NCI-H187 treated with DMSO at 0.1 percent for 48 hours (cell line): ENCODE results near the gene TEX38.
"Not testable (repeated sequence)": the region's sequence is repeated elsewhere in the genome, so short reads cannot be mapped to it uniquely, and the experiment has no call there.

Source experiments
- DNase-seq: peaks from one replicate; lab custom pipeline; 2025; lab: John Stamatoyannopoulos, UW

Gene TEX38

DNA sequence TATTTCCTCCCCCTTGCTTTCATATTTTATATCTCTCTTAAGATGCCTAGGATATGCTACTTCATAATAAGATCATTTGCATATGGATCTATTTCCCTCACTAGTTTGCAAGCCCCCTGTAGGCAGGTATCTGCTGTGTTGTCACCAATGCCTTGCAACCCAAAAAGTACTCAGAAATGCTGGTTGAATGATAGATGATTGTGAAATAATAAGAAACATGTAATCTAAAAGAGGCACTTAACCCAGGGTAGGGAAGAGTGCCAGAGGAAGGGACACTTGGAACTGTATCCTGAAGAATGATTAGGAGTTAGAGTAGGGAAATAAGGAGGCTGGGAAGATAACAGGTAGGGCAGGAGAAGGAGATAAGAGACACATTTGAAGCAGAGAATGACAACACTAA, 15.8 kb upstream of the TEX38 start:
- DNase-seq, result no peak

- no peak for DNase-seq
Measured at GRCh38 chr1:46656643-46657042, 15.0 kb upstream of the TEX38 start.

DNA sequence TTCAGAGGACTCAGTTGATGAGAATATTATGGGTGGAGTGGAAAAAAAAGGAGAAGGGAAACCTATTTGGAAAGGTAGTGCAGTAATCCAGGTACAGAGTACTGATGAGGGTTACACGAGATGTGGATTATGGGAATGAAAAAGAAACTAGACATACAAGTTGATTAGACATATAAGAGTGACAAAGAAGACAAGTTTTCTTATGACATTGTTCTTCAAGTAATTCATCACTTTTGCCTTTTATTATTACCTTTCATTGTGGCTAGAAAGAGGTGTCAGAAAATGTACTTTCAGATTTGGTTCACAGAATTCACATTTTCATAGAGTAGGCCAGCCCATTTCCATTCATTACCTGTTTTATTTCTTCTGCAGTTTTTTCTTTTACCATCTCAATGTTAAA, 13.9 kb upstream of the TEX38 start:
- DNase-seq, result no peak

- no peak for DNase-seq
Measured at GRCh38 chr1:46659307-46659870, 12.3 kb upstream of the TEX38 start.

- DNase-seq, result not testable (repeated sequence)
Measured at GRCh38 chr1:46660116-46660515, 11.5 kb upstream of the TEX38 start.

DNA sequence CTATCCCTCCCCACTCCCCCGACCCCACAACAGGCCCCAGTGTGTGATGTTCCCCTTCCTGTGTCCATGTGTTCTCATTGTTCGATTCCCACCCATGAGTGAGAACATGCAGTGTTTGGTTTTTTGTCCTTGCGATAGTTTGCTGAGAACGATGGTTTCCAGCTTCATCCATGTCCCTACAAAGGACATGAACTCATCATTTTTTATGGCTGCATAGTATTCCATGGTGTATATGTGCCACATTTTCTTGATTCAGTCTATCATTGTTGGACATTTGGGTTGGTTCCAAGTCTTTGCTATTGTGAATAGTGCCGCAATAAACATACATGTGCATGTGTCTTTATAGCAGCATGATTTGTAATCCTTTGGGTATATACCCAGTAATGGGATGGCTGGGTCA, 8.7 kb upstream of the TEX38 start:
- not testable (repeated sequence) for DNase-seq

DNA sequence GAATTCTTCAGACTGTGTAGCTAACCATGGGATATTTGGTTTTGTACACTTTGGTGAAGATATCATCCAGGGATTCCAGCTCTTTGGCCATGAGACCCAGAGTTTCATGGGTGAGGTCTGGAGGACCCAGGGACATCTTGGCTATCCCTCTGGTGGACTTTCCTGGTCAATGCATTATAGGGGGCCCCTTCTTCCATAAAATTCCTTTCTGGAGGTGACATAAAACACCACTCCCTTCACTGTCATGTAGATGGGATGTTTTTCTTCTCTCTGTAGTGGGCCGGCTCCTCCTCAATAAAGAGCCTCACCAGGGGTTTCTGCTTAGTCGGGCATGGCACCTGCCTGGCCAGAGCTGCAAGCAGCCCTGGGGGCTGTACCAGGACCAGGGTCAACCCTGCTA, 5.7 kb upstream of the TEX38 start:
- no peak for DNase-seq

DNA sequence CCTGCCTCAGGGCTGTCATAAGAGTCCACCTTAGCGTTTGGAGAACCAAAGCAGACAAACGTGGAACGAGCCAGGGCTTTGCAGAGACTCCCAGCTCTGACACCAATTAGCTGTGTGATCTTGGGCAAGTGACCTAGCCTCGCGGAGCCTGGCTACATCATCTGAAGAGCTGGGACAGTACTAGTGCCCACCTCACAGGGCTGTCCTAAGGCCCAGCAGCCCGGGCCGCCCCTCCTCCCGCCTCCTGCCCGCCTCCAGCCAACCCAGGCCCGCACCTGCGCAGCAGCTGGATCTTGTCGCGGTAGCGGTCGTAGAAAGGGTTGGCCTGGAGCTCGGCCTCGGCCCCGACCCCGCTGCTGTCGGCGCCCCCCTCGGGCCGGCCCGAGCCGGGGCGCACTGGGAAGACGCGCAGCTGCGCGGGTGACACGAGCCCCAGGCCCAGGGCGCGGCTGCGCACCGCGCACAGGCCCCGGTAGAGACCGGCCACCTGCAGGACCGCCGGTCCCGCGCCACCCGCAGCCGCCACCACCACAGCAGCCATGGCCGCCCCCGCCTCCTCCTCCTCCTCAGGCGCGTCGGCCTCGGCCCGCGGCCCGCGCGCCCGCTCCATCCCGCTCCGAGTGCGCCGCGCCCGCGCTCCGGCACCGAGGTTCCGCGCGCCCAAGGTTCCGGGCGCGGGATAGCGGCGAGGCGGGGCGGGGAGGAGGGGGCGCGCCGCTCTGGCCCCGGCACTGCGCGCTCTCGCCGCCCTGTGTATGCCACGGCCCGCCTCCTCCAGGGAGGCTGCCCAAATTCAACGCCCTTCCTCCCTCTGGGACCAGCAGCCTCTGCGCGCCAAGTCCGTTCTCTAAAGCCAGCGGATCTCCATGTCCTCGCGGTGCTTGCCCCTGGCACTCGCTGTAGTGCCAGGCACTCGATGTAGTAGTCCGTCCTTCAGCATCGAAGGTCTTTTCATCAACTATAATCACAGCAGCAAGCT, 3.6 kb upstream of the TEX38 start, which contains the start of gene ATPAF1:
TSS of gene ATPAF1 (minus strand) at position 583 of the 979 bp plus-strand sequence. CDS start at position 541, 42 bp downstream.
- no peak for DNase-seq

- DNase-seq, result no peak
Measured at GRCh38 chr1:46670134-46670533, 1.5 kb upstream of the TEX38 start.

DNA sequence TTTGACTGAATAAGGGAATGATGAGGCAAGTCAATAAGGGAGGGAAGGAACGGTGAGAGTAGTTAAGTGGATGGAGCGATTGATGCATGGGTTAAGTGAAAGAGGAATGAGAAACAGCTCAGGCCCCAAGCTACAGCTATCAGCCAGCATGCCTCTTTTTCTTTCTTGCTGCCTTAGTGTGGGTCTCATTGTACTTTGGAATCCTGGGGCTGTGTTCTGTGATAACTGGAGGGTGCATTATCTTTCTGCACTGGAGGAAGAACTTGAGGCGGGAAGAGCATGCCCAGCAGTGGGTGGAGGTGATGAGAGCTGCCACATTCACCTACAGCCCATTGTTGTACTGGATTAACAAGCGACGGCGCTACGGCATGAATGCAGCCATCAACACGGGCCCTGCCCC, 1.0 kb downstream of the TEX38 start:
- DNase-seq, result no peak

DNA sequence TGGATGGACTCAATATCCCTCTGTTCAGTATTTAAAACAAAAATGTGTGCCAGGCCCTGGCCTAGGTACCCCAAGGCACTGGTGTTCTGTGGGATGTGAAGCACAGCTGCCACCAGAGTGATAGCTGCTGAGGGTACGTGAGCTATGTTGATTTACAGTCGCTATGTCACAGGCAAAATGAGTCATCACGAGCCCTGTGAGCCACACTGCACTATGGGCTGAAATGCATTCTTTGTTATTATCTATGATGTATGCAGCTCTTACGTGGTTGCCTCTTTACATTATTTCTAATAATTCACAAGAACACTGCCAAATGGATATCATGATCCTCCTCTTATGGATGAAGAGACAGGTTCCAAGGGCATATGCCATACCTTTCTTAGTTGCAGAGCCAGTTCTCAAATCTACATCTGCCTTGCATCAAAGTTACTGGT, 2.1 kb downstream of the TEX38 start:
- no peak for DNase-seq

GRCh38 chr1:46675549-46676314, 4.1 kb downstream of the TEX38 start:
- no peak for DNase-seq

- no peak for DNase-seq
Measured at GRCh38 chr1:46676531-46676930, 4.9 kb downstream of the TEX38 start.

DNA sequence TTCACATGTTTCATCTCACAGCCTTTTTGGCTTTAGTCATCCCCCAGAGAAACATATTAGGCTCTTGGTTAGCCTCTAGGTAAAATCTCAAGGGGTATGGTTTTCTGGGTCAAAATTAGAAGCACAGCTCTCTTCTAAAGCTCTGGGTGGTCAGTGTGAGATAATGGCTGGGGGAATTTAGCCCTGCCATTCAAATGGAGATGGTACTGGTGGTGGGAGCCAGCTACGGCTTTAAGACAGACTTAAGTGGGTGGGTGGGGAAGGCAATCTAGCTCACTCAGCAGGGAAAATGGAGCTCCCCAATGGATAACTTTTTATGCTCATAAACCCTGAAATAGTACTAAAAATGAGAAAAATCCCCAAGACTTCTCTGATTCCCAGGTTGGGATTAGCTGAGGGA, 5.7 kb downstream of the TEX38 start:
- no peak for DNase-seq

- DNase-seq, result no peak
Measured at GRCh38 chr1:46679789-46680573, 8.3 kb downstream of the TEX38 start.

GRCh38 chr1:46681333-46682034, 9.8 kb downstream of the TEX38 start:
- no peak for DNase-seq

DNA sequence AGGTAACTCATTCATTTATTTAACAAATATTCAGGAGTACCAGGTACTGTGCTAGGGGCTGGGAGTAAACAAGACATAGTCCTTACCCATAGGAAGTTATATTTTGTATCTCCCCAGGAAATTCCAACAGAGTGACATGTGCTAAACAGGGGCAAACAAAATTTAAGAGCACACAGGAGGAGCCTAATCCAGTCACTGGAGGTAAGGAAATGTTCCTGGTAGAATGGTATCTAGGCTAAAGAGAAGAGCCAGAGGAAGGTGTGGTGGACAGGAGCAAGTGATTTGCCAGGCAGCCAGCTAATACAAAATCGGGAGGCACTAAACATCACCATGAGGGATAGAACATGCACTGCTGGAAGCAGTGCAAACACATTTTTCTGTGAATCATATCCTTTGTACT, 10.4 kb downstream of the TEX38 start:
- DNase-seq, result no peak

GRCh38 chr1:46684670-46685069, 13.0 kb downstream of the TEX38 start:
- no peak for DNase-seq

- no peak for DNase-seq
Measured at GRCh38 chr1:46686255-46686654, 14.6 kb downstream of the TEX38 start.

DNA sequence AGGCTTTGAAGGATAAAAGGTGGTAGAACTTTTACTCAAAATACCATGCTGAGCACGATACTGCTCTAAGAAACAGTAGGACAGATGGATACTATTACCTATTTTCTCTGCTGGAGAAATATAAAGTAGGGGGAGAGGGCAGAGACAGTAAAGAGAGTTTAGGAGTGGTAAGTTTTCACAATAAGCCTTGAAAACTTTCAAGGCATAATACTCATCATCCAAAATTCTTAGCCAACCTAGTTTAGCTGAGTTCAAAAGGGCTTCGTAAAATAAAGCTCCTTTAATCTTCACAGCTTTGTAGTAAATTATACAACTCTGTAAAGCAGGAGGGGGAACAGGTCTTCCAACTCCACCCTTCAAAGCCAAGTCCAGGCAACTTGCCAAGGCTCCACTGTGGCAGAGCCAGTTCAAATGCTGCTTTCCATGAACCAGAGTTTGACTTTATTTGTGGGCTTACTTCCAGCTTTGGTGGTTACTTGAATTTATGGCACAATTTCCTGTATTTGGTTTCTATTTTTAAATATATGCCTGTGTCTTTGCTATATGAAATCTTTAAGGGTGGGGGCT, 15.5 kb downstream of the TEX38 start:
- DNase-seq, result no peak
